ENCODE results near the gene ZDHHC3.

GRCh38 chr3:44896440-44896839, 79.5 kb downstream of the ZDHHC3 start:
- TF ChIP-seq CTCF (conservative IDR thresholded peaks at IDR 0.05 in 1 of 2, IDR thresholded peaks at IDR 0.05 in 1 of 2; ENCODE audit: extremely low read depth in 1 of 2, insufficient read depth in 1 of 2, low read depth in 1 of 2, low read length in 2 of 2), result no peak
- TF ChIP-seq EZH2 (IDR thresholded peaks at IDR 0.05; ENCODE audit: borderline replicate concordance, low read length), result no peak
